HG02571 (cell line): ENCODE measurements around the gene TUBB4A.

Experiments used
- ATAC-seq: cut with Tn5 transposase; IDR thresholded peaks from one replicate; pipeline ENCODE4 v1.9.1; 2021; ENCODE audit warnings: mild to moderate bottlenecking, moderate library complexity; ENCODE audit not compliant: unreplicated experiment

The TUBB4A gene

DNA sequence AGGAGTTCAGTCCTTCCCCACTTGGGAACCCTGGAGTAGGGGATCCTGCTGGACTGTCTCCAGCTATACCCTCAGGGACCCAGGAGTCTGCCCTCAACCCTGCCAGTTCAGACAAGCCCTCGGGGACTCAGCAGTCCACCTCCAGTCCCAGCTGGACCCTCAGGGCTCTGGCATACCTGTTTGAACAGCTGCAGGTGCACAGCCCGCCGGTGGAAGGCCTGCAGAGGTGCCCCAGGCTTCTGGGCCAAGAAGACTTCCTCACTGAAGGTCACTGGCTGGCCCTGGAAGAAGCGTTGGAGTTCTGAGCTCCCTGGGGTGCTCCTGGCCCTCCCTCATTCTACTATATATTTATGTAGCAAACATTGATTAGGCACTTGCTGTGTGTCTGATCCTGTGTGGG, 29.4 kb downstream of the TUBB4A start:
- no peak for ATAC-seq

DNA sequence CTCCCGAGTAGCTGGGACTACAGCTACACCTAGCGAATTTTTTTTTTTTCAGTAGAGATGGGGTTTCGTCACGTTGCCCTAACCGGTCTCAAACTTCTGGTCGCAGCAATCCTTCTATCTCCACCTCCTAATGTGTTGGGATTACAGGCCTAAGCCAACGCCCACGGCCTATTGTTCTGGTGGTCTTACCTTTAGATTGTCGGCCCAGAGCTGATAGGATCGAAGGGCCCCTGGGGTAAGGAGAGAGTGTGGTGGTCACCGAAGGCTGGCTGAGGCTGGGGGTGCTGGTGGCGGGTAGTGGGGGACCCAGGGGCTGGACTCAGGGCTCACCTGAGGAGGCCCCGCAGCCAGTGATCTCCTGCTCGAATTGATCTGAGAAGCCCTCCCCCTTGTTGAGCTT, 31.0 kb downstream of the TUBB4A start:
- no peak for ATAC-seq

DNA sequence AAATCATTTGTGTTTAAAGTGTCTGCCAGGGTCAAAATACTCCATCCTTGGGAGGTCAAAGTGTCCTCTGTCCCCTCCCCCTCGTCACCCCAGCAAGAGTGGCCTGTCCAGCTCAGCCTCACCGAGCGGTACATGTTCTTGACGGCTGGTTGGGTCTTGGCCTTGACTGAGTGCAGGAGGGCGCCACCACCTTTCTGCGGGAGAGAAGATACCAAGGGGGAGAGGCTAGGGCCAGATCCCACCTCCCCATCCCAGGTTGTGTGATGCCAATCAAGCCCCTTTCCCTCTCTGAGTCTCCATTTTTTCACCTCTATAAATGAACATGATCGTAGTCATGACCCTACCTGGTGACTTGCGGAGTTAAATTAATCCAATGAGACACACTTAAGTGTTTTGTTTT, 31.9 kb downstream of the TUBB4A start:
- no peak for ATAC-seq

DNA sequence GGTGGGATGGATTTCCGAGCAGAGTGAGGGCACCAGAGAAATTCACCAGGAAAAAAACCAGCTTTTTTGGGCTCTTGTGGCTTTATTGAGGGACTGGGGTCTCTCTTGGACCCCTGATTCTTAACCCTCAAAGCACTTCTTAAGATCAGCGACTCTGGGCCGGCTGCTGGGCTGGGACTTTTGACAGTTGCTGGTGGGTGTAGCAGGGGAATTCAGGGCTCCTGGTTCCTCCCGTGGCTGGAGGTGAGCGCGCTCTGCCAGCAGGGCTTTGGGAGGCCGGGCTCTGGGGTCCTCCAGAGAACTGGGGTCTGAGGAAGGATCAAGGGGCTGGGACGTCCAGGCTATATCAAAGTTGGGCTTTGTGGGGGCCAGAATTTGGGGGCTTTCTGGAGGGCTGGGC, 34.7 kb downstream of the TUBB4A start:
- no peak for ATAC-seq

DNA sequence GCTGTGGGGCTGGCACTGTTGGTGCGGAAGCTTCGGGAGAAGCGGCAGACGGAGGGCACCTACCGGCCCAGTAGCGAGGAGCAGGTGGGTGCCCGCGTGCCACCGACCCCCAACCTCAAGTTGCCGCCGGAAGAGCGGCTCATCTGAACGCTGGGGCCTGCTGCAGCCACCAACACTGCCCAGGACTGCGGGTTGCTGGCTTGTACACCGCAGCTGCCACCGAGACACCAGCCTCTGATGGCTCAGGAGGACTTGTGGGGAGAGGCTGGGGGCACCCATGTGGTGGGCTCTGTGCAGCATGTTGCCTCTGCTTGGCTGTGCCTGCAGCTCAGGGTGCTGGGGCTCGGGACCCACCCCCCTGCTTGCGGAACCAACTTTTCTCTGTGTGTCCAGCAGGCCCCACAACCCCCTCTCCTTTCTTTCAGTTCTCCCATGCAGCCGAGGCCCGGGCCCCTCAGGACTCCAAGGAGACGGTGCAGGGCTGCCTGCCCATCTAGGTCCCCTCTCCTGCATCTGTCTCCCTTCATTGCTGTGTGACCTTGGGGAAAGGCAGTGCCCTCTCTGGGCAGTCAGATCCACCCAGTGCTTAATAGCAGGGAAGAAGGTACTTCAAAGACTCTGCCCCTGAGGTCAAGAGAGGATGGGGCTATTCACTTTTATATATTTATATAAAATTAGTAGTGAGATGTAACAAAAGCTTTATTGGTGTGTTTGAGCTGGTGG, 35.4 kb downstream of the TUBB4A start:
- ATAC-seq: no peak

DNA sequence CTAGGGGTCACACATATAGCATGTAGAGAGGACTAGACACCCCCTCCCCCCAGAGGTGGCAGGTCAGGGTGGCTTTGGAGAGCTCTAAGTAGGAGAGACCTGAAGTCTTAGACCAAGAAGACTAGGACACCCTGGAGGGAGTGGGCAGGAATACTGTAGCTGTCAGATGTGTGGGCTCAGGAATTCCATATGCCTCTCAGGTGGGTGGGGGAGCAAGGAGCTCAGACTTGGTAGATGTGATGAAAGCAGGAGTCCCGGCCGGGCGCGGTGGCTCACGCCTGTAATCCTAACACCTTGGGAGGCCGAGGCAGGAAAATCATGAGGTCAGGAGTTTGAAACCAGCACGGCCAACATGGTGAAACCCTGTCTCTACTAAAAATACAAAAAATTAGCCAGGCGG, 36.4 kb downstream of the TUBB4A start:
- ATAC-seq: no peak

DNA sequence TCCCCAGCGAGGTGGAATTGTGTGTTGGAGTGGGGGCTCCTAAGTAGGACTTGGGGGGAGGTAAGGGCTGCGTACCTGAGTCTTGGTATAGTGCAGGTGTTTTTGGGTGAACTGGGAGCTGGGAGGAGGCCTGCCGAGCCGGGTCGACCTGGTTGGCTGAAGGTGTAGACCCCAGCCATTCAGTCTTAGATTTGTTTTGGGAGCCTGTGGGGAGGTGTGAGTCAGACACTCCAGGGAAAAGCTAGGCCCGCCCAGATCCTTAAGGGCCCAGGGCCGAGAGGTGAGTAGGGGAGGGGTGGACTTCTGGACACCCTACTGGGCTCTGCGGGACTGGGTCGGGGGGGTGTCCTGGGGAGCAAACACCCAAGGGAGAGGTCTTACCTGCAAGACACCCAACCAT, 37.1 kb downstream of the TUBB4A start:
- ATAC-seq: no peak

DNA sequence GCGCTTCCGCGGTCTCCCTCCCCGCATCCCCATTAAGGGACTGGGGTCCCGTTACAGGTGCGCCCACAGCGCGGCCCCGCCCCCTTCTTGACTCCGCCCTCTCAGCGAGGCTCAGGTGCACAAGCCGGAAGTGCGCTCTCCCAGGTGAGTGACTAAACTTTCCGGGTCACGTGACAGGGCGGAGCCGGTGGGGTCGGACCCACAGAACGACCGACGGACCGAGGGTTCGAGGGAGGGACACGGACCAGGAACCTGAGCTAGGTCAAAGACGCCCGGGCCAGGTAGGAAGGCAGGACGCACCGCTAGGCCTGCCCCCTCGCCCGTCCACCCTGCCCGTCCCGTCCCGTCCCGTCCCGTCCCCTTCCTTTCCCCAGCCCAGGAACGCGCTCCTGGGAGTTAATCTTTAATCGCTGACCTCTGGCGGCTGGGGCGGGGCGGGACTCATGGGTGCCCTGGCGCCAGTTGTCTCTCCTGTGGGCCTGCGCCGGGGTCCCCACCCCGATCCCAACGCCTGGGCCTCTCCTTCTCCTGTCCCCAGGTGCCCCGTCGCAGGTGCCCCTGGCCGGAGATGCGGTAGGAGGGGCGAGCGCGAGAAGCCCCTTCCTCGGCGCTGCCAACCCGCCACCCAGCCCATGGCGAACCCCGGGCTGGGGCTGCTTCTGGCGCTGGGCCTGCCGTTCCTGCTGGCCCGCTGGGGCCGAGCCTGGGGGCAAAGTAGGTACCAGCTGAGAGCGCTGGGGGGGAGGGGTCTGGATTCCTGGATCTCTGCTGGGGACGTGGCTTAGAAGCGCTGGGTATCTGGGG, 37.8 kb downstream of the TUBB4A start, which contains the start of gene CRB3:
Gene CRB3 (plus strand): TSS at position 202 of the 804 bp plus-strand sequence. CDS start 431 bp downstream, at position 633.
- no peak for ATAC-seq

DNA sequence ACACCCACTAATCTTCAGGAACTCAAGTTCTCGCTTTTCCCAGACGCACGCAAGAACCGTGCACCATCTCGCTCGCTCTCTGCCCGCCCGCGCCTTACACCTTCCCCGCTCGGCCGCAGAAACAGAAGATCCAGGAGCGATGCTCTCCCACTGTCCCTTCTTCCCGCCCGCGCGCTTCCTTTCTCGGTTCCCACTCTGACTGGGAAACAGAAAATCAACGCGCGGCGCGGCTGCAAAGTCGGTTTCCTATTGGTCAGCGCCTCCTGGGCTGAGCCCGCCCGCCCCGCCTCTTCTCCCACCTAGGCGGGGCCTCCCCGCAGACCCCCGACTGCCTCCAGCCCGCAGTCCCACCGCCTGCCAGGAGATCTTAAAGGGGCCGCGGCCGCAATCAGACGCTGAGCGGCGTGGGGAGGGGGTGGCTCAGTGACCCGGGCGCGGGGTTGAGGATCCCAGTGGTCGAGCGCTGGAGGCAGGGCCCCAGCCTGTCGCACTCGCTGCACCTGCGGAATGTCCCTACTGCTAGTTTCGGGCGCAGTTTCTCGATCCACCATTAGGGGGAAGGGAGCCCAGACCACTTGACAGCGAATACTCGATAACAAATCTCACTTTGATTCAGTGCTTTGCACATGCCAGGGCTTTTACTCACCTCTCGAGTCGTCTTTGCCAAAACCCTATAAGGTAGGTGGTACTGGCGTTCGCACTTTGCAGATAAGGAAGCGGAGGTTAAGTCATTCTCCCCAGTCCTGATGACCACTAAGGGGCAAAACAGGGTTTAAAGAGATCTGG, 41.8 kb downstream of the TUBB4A start:
- ATAC-seq: peak; percentile 74

DNA sequence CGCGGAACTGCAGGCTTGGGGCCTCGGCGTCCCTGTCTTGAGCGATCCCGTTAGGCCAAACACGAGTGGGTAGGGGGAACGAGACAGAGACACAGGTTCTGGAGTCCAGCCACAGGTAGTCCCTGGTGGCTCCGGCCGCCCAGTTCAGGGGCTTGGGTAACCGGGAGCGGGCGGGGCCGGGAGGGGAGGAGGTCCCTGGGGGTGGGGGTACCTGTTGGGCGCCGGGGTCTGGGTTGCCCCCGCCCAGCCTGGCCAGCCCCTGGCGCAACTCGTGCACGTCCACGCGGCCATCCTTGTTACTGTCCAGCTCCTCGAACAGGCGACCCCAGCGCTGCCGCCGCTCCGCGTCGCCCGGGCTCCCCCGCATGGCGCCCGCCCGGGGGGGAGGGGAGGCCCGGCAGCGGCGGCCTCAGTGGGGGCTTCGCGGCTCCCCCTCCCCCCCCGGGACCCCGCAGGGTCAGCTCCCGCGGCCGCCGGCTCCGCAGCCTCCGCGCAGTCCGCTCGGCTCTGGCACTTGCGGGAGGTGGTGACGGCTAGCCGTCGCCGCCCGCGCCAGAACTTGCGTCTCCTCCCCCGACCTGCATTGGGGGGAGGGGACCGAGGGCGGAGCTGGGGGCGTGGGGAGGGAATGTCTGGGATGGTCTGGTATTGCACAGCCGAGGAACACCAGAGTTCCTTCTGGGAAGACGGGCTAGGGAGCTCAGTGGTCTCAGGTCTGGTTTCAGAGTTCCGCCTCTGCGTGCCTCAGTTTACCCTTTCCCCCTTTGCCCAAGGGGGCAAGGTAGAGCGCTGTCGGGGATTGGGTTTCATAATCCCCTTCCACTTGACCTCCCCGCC, 42.6 kb downstream of the TUBB4A start, which contains the start of gene SLC25A23:
Gene SLC25A23 (minus strand): TSS at position 531 of the 837 bp plus-strand sequence. CDS start 164 bp downstream, at position 367.
- peak; percentile 30 for ATAC-seq

DNA sequence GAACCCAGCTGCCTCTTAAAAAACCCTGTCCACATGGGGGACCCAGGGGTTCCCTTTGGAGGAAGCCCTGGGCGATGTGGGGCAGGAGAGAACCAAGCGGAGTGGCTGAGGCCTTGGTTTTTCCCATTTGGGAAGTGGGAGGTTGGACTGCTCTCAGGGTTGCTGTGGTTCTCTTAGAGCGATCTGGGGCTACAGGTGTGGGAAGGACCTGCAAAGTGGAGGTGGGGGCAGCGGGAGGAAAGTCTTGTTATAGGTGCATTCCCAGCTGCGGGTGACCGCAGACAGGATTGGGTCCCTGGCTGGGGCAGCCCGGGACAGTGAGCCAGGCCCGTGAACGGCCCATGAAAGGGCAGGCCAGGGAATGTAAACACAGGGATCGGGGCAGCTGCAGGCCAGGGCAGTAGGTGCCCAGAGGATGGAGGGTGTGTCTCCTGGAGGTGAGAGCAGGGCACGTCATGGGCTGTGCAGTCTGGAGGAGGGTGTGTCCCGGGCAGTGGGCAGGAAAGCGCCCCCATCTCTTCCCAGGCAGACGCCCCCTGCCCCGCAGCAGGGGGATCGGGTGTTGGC, 43.3 kb downstream of the TUBB4A start:
- ATAC-seq: no peak

DNA sequence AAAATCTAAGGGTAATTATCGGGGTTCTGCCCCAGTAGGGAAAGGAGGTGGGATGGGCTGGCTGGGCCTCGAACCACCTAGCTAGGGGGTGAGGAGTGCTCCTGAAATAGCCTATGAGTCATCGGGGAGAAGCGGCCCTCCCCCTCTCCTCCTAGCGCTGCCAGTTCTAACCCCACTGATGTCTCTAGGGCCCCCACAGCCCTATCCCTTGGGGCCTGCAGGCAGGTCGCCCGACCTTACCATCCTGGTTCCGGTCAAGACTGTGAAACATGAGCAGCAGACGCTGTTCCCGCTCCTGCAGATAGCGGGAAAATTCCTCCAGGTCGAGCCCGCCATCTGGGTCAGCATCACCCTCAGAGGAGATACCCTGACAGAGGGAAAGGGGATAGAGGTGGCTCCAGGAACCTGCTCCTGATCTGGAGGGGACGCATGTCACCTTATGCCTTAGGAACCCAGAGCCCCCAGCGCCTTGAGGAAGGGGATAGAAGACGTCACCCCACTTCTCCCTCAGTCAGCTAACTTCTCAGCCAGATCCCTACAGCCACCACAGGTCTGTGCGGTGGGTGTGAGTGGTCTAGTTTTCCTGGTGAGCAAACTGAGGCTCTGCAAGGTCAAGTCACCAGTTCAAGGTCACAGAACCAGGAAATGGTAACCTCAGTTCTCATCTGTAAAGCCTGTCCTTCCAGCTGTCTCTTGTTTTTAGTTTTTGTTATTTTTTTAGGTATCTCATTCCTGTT, 44.0 kb downstream of the TUBB4A start:
- no peak for ATAC-seq

DNA sequence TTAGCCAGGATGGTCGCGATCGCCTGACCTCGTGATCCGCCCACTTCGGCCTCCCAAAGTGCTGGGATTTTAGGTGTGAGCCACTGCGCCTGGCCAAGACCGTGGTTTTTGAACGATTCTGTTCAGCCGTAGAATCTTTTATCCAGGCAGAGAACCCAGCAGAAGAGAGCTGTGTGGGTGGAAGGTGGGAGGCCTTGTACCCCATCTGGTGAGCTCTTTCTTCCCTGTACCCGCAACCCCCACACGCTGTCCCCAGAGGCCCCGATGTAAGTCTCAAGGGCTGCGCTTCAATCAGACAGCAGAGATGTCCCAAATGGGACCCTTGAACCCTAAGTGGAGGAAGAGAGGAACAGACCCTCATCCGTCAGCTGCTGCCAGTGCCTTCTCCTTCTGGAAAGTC, 46.2 kb downstream of the TUBB4A start:
- ATAC-seq: no peak

DNA sequence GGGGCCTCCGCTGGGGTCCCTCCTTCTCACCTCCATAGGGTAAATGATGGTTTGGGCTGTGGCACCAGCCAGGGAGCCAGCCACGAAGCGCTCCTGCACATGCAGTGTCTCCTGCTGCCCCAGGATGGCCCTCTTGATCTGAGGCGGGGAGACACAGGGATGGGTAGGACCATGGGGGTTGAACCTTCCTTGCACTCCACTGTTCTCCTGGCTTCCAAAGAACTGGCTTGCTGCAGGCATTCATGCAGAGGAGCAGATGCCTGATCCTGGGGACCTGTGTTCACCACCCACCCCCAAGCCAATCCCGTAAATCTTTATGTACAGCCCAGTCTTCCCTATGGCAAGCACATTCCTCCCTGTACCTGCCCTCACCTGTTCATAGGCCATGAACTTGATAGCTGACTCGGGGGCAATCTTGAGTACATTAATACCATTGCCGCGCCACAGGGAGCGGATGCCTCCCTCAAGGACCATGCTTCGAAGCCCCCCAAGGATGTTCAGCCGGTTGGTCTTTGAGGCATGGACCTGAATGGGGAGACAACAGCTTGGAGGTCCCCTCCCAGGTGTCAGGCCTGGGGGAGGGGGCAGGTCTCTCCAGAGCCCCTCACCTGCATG, 48.1 kb downstream of the TUBB4A start:
- no peak for ATAC-seq

DNA sequence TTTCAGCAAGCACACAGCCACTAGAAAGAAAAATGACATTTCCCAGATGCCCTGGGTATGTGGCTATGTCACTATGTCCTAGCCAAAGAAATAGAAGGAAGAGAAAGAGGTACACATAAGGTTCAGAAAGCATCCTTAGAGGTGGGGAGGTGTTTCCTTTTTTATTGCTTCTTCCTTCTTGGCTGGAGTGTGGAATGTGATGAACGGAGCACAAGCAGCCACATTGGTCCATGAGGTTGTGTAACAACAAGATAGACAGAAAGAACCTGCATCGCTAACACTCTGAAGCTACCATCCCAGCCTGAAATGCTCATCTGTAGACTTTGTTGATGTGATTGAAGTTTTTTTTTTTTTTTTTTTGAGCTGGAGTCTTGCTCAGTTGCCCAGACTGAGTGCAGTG, 49.2 kb downstream of the TUBB4A start:
- ATAC-seq: no peak

DNA sequence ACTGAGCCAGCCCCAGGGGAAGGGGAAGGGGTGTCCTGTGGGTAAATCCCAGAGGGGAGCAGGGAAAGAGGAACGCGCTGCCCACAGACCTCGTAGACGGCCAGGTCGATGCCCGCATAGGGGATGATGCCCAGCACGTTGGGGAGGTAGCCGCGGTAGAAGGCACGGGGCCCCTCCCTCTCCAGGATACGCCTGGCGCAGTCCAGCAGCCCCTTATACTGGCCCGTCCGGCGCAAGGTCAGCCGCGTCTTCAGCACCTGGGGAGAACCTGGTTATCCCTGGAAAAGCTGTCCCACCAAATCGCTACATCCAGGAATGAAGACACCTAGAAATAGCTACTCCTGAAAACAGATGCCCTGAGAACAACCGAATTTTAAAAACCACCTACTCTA, 49.9 kb downstream of the TUBB4A start:
- no peak for ATAC-seq

DNA sequence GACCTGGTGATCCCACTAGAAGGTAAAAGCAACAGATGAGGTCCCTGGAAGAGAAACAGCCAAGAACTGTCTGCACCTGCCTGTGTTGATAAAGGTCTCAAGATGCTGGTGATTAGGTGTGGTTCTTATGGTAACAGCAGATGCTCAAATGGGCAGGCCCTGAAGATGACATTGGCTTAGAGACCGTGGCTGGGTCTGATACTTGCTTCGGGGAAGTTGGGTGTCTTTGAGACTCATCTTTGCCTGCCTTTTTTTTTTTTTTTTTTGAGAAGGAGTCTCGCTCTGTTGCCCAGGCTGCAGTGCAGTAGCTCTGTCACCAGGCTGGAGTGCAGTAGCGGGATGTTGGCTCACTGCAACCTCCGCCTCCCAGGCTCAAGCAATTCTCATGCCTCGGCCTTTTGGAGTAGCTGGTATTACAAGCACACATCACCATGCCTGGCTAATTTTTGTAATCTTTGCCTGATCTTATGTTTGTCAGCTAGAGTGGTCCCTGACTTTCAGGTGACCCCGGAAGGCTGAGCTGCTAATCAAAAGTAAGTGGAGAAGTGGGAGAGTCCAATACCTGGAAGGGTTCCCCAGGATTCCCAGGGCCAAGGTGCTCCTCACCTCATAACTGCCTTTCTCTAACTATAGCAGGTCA, 50.4 kb downstream of the TUBB4A start:
- ATAC-seq: no peak

DNA sequence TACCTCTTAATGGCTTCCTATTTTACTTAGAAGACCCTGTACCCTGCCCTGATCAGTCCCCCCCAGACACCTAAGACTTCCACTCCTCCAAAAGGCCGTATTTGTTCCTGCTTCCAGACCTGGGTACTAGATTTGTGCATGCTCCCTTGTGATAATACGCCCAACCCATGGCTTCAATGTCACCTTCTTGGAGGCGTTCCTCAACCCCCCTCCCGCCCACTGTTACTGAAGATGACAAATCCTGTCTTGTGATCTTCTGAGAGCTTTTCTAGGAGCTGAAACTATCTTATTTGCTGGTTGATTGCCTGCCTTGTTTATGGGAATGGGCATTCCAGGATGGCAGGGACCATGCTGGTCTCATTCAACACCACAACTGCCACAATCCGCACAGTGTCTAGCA, 51.9 kb downstream of the TUBB4A start:
- ATAC-seq: no peak

DNA sequence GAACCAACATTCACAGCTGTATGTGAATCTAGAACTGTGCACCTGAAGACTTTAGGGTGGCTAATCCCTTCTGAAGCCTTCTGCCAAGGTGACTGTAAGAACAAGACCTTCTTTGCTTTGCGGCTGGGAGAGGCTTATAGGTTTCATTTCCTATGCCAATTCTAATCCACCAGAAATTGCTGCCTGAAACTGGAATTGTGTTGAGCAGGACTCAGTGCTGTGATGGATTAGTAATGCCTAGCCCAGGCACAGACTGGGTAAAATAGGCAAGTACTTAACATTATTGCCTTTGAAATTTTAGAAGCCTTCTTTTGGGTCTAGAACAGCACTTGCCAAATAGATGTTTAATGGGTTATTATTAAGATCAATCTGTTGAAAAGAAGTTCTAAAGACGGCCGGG, 54.1 kb downstream of the TUBB4A start:
- ATAC-seq: no peak
